ENCODE data around the gene UST. TPM values are rescaled to one million over a fixed set of nuclear protein-coding genes. Genes with fewer than 3 reads are reported as not detected.
"Not testable (repeated sequence)": the region's sequence is repeated elsewhere in the genome, so short reads cannot be mapped to it uniquely, and the experiment has no call there.

UST gene
- total RNA-seq, 2 donors from 2014 or later, result 4.3 to 5.3 TPM

GRCh38 chr6:149037051-149037671, 290.3 kb downstream of the UST start:
- H3K27me3 ChIP-seq, result no peaks in the 10 kb centered on the region
- H3K27ac ChIP-seq, result no peak overlapping the region
- H3K9me3 ChIP-seq, result no peaks in the 10 kb centered on the region
- TF ChIP-seq CTCF (IDR thresholded peaks at IDR 0.05), result no peak
- no peaks in the 10 kb centered on the region for H3K36me3 ChIP-seq
- DNase-seq (ENCODE audit: low spot score), result no peak
- H3K4me3 ChIP-seq, result no peak overlapping the region
- no peaks in the 10 kb centered on the region for H3K4me1 ChIP-seq

GRCh38 chr6:149039025-149039424, 292.2 kb downstream of the UST start:
- H3K27me3 ChIP-seq; H3K36me3 ChIP-seq; H3K9me3 ChIP-seq; H3K4me3 ChIP-seq; H3K27ac ChIP-seq; DNase-seq (ENCODE audit: low spot score); H3K4me1 ChIP-seq: not testable (repeated sequence)

GRCh38 chr6:149041953-149042352, 295.1 kb downstream of the UST start:
- Histone ChIP-seq H3K4me3 (no peak overlapping the region), H3K9me3 (no peaks in the 10 kb centered on the region), H3K4me1 (no peaks in the 10 kb centered on the region), H3K36me3 (no peaks in the 10 kb centered on the region), H3K27ac (no peak overlapping the region), H3K27me3 (no peaks in the 10 kb centered on the region)
- no peak for DNase-seq (ENCODE audit: low spot score)
- no peak for TF ChIP-seq CTCF (IDR thresholded peaks at IDR 0.05)

- no peaks in the 10 kb centered on the region for H3K36me3 ChIP-seq
- TF ChIP-seq CTCF (IDR thresholded peaks at IDR 0.05), result peak in 1 of 2 donors; percentile 20
- H3K9me3 ChIP-seq, result no peaks in the 10 kb centered on the region
- no peaks in the 10 kb centered on the region for H3K4me1 ChIP-seq
- H3K27ac ChIP-seq, result no peak overlapping the region
- no peaks in the 10 kb centered on the region for H3K27me3 ChIP-seq
- DNase-seq (ENCODE audit: low spot score), result no peak
- H3K4me3 ChIP-seq, result no peak overlapping the region
Measured at GRCh38 chr6:149043476-149044130, 296.8 kb downstream of the UST start.

GRCh38 chr6:149044528-149044927, 297.7 kb downstream of the UST start:
- Histone ChIP-seq H3K4me3 (no peak overlapping the region), H3K27me3 (no peaks in the 10 kb centered on the region), H3K4me1 (no peaks in the 10 kb centered on the region), H3K27ac (no peak overlapping the region), H3K36me3 (no peaks in the 10 kb centered on the region), H3K9me3 (no peaks in the 10 kb centered on the region)
- DNase-seq (ENCODE audit: low spot score), result no peak
- TF ChIP-seq CTCF (IDR thresholded peaks at IDR 0.05), result no peak

- H3K36me3 ChIP-seq, result no peaks in the 10 kb centered on the region
- TF ChIP-seq CTCF (IDR thresholded peaks at IDR 0.05), result no peak
- H3K4me3 ChIP-seq, result no peak overlapping the region
- H3K9me3 ChIP-seq, result no peaks in the 10 kb centered on the region
- H3K27me3 ChIP-seq, result no peaks in the 10 kb centered on the region
- DNase-seq (ENCODE audit: low spot score), result no peak
- no peaks in the 10 kb centered on the region for H3K4me1 ChIP-seq
- H3K27ac ChIP-seq, result no peak overlapping the region
Measured at GRCh38 chr6:149045404-149045803, 298.6 kb downstream of the UST start.
